Tibial nerve (tissue), 4 donors: ENCODE data around the gene RGS7BP.

Source experiments
- EP300 ChIP-seq, 2 donors: sonication (generic); formaldehyde crosslinking; IDR thresholded peaks; one replicate each; pipeline ENCODE4 v1.6.1; 2017; ENCODE audit warnings: antibody characterized with exemption in 2 of 2, mild to moderate bottlenecking in 1 of 2
- TF ChIP-seq, protein P1 (sequence below), 5 experiments: fragments of 200-600 bp in 3 of 5; fragments of 450-650 bp in 2 of 5; sonication (generic) in 3 of 5; IDR thresholded peaks; one replicate each; pipeline ENCODE4 v1.5.1; 2016 to 2019; ENCODE audit warnings: antibody characterized with exemption in 5 of 5, mild to moderate bottlenecking in 3 of 5, moderate library complexity in 2 of 5

DNA sequence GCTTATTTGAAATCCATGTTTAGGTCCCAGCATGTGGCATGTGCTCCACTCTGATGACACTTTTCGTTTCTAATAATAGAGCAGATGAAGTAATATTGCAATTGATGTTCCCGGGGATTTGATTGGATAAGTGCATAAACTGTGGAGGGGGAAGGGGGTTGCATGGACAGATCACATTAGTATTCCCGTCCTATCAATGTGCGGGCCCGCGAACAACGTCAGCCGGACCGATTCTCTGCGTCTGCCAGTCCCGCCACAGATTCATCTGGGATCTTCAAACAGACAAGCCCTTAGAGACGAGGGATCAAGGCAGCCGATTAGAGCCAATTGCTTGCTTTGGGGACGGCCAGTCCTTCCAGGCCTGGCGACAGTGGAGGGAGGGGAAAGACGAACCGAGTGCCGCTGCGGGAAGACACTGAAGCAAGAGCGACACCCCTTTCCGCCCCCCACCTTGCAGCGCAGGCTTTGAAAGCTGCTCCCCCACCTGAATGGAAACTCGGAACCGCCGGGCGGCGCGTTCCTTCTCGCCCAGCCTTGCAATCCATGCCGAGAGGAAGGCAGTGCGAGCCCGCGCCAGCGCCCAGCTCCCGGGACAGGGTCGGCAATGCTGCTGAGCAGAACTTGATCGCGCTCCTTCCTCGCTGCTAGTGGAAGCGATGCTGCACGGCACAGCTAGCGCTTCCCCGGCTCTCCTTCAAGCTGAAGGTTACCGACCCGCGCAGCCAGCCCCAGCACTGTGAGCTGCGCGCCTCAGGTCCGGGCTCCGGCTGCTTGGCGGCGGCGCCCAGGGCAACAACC, at the start of gene RGS7BP:
- TF ChIP-seq, protein P1, sequence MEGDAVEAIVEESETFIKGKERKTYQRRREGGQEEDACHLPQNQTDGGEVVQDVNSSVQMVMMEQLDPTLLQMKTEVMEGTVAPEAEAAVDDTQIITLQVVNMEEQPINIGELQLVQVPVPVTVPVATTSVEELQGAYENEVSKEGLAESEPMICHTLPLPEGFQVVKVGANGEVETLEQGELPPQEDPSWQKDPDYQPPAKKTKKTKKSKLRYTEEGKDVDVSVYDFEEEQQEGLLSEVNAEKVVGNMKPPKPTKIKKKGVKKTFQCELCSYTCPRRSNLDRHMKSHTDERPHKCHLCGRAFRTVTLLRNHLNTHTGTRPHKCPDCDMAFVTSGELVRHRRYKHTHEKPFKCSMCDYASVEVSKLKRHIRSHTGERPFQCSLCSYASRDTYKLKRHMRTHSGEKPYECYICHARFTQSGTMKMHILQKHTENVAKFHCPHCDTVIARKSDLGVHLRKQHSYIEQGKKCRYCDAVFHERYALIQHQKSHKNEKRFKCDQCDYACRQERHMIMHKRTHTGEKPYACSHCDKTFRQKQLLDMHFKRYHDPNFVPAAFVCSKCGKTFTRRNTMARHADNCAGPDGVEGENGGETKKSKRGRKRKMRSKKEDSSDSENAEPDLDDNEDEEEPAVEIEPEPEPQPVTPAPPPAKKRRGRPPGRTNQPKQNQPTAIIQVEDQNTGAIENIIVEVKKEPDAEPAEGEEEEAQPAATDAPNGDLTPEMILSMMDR (IDR thresholded peaks at IDR 0.05), result no peak
- TF ChIP-seq EP300 (IDR thresholded peaks at IDR 0.05), result no peak
